Fibroblast of pulmonary artery (primary cell): ENCODE data around the gene KLK2.

Experiments
- DNase-seq: peaks from one replicate; pipeline ENCODE4 v3.0.0-alpha.2; 2010; ENCODE audit warnings: low read depth
- H3K4me3 ChIP-seq: replicated peaks from 2 replicates; pipeline ENCODE4 v1.5.1; 2011; ENCODE audit warnings: low read depth, mild to moderate bottlenecking, control low read depth, low read length, moderate library complexity
- TF ChIP-seq, protein P1 (sequence below): IDR thresholded peaks from 2 replicates; pipeline ENCODE4 v1.5.1; 2011; ENCODE audit warnings: mild to moderate bottlenecking, control low read depth, low read length, inconsistent platforms; ENCODE audit errors: missing control alignments

Gene KLK2

DNA sequence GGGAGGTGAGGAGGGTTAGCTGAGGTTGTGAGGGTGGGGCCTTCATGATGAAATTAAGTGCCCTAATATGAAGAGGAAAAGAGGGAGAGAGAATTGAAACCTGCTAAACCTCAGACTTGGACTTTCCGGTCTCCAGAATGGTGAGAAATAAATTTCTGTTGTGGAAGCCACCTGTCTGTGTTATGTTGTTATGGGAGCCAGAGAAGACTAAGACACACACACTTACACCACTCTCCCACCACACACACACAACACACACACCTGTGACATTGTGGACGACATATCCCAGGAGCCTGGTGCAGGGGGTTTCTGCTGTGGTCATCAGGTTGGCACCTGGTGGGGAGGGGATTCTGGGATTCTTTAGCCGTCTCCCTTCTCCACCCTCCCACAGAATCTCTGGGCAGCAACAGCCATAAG is 24.0 kb downstream of the KLK2 start:
- TF ChIP-seq, protein P1, sequence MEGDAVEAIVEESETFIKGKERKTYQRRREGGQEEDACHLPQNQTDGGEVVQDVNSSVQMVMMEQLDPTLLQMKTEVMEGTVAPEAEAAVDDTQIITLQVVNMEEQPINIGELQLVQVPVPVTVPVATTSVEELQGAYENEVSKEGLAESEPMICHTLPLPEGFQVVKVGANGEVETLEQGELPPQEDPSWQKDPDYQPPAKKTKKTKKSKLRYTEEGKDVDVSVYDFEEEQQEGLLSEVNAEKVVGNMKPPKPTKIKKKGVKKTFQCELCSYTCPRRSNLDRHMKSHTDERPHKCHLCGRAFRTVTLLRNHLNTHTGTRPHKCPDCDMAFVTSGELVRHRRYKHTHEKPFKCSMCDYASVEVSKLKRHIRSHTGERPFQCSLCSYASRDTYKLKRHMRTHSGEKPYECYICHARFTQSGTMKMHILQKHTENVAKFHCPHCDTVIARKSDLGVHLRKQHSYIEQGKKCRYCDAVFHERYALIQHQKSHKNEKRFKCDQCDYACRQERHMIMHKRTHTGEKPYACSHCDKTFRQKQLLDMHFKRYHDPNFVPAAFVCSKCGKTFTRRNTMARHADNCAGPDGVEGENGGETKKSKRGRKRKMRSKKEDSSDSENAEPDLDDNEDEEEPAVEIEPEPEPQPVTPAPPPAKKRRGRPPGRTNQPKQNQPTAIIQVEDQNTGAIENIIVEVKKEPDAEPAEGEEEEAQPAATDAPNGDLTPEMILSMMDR, result no peak
- no peak overlapping the region for H3K4me3 ChIP-seq
- no peak for DNase-seq

DNA sequence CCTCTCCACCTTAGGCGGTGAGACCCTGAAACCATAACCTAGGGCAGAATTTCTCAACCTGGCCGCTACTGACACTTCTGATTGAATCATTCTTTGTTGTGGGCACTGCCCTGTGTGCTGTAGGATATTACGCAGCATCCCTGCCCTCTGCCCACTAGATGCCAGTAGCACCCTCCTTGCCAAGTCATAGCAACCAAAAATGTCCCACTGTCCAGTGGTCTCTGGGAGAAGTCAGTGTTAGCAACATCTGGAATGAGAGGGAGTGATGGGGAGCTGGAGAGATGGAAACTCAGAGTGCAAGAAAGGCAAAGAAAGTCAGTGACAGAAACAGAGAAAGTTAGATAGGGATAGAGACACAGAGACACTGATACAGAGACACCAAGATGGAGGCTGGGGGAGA is 24.4 kb downstream of the KLK2 start:
- no peak overlapping the region for H3K4me3 ChIP-seq
- TF ChIP-seq, protein P1, result no peak
- no peak for DNase-seq

DNA sequence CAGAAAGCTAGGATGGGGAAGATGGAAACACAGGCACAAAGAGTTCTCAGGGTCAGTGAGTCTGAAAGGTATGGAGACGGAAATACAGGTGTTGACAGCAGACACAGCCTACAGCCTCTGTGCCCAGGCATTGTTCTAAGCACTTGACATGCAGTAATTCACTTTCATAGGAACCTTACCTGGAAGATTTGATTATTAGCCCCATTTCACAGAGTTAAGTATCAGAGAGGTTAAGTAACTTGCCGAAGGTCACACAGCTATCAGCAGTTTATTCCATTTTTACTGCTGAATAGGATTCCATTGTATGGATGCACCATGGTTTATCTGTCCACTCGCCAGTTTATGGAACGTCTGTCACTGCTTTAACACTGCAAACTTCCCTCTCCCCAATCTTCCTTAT is 24.8 kb downstream of the KLK2 start:
- TF ChIP-seq, protein P1, result no peak
- DNase-seq, result no peak
- no peak overlapping the region for H3K4me3 ChIP-seq

DNA sequence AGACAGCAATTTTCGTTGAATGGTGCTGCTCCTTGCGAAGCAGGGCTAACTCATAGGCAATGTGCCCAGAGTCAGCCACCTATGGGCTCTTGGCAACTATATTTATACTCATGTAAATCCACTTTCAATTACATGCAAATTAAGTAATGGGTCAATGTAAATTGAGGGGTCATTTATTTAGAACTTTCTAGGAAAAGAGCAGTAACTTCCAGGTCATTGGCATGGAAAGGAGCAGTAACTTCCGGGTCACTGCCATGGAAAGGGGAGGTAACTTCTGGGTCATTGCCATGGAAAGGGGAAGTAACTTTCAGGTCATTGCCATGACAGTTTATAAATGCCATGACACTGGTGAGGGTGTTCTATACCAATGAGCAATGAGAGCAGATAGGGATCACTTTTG is 26.3 kb downstream of the KLK2 start:
- TF ChIP-seq, protein P1, result no peak
- H3K4me3 ChIP-seq, result no peak overlapping the region
- DNase-seq, result no peak

DNA sequence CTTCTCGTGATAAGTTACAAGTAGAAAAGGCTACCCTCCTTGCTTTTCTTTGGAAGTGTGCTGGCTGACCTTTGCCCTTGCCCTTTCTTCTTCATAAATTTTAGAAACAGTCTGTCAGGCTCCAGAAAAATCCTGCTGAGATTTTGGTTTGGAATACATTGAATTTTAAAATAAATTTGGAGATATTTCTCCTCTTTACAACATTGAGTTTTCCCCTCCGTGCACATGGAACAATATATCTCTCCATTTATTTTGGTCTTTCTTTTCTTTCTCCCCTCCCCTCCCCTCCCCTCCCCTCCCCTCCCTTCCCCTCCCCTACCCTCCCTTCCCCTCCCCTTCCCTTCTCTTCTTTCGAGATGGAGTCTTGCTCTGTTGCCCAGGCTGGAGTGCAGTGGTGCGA is 29.4 kb downstream of the KLK2 start:
- DNase-seq, result no peak
- TF ChIP-seq, protein P1, result no peak

DNA sequence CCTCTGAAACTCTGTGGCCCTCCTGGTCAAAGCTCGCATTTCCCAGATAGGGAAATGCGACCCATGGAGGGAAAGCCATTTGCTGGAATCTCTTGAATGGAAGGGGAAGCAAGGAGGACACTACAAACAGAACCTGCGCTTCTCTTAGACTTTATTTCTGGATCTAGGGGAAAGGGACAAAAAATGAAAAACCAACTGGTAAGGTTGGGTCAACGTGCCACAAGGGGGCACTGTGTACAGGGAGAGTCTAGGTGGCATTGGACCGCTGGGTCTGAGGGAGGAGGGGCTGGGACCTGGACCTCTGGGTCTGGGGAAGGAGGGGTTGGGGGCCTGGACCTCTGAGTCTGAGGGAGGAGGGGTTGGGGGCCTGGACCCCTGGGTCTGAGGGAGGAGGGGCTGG is 33.0 kb downstream of the KLK2 start:
- no peak overlapping the region for H3K4me3 ChIP-seq
- TF ChIP-seq, protein P1, result peak; percentile 61
- DNase-seq, result peak; percentile 21

More for the DNA sequence above, 29.4 kb downstream of the KLK2 start:
- H3K4me3 ChIP-seq, result no peak overlapping the region

DNA sequence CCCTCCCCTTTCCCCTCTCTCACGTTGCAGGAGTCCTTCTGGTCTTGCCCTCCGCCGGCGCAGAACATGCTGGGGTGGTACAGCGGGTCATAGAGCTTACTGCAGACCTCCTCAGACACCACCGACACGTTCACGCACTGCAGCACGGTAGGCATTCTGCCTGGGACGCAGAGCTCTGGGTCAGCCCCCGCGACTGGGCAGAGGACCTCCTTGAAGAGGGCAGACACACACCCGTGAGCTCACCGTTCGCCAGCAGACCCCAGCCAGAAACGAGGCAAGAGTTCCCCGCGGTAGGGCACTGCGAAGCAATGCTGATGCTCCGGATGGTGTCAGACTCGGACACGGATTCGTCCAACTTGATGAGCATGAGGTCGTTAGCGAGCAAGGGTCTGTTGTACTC is 35.1 kb downstream of the KLK2 start:
- TF ChIP-seq, protein P1, result no peak
- no peak for DNase-seq
- H3K4me3 ChIP-seq, result no peak overlapping the region
